ENCODE measurements around the gene ACVR2B.

Gene ACVR2B

GRCh38 chr3:38532529-38532928 is 78.8 kb downstream of the ACVR2B start:
- intact Hi-C loops (cut with DNase I; ENCODE audit: low total_unique reads), result no loop called here
- Histone ChIP-seq H3K9me3 (no peaks in the 10 kb centered on the region), H3K27ac (no peak overlapping the region), H3K27me3 (no peaks in the 10 kb centered on the region), H3K4me3 (no peak overlapping the region), H3K36me3 (peaks cover 13 to 38% (median 17%) of the 10 kb centered on the region in 3 donors), H3K4me1 (no peaks in the 10 kb centered on the region)
- no peak for DNase-seq
- TF ChIP-seq, protein P1, sequence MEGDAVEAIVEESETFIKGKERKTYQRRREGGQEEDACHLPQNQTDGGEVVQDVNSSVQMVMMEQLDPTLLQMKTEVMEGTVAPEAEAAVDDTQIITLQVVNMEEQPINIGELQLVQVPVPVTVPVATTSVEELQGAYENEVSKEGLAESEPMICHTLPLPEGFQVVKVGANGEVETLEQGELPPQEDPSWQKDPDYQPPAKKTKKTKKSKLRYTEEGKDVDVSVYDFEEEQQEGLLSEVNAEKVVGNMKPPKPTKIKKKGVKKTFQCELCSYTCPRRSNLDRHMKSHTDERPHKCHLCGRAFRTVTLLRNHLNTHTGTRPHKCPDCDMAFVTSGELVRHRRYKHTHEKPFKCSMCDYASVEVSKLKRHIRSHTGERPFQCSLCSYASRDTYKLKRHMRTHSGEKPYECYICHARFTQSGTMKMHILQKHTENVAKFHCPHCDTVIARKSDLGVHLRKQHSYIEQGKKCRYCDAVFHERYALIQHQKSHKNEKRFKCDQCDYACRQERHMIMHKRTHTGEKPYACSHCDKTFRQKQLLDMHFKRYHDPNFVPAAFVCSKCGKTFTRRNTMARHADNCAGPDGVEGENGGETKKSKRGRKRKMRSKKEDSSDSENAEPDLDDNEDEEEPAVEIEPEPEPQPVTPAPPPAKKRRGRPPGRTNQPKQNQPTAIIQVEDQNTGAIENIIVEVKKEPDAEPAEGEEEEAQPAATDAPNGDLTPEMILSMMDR (IDR thresholded peaks at IDR 0.05), result no peak

DNA sequence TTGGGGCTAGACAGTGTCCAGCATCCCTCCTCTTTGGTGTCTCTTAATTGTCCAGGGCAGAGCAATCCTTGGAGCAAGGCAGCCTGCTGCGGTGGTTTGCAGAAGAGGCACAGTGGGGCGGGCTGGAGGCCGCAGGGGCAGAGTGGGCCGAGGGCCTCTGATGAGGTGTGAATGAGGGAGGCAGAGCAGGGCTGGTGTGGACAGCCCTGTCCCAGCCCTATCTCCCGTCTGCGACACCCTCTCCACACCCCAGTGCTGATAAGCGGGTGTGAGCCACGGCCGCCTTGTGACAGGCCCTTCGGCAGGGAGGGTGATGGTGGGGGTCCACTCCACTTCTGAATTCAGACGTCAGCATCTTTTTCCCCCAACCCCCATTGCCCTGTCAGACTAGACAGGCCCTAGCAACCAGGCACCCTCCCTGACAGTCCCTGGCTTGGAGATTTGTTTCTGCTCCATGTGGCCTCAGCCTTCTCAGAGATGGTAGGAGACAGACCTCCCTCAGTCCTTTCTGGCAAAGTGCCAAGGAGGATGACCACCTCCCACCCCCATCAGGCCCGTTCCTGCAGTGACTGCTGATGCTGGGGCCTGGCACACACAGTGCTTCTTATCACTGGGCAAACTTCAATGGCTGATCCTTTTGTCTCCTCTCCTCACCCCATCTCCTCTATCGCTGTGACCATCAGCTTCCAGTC is 79.7 kb downstream of the ACVR2B start:
- no peak overlapping the region for H3K4me3 ChIP-seq
- no peaks in the 10 kb centered on the region for H3K27me3 ChIP-seq
- TF ChIP-seq, protein P1 (IDR thresholded peaks at IDR 0.05), result no peak
- H3K4me1 ChIP-seq, result no peaks in the 10 kb centered on the region
- DNase-seq, result no peak
- H3K27ac ChIP-seq, result no peak overlapping the region
- peaks cover 13 to 29% (median 19%) of the 10 kb centered on the region in 3 donors for H3K36me3 ChIP-seq
- H3K9me3 ChIP-seq, result no peaks in the 10 kb centered on the region
- intact Hi-C loops (cut with DNase I; ENCODE audit: low total_unique reads), result no loop called here

DNA sequence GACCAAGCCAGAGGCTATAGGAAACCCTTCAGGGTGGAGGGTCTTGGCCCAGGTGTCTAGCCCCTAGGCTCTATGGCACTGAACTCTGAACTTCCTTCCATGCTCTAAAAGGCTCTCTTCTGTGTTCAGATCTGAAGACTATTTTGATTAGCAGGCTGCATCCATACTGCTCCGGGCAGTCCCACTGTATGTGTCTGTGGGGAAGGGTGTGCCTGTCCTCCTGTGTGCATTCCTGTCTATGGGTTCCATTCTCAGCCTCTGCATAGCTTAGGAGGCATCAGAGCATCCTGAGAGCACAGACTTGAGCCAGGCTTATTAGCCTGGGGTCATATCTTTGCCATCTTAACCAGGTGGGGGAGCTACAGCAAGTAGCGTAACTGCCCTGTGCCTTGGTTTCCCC is 80.5 kb downstream of the ACVR2B start:
- intact Hi-C loops (cut with DNase I; ENCODE audit: low total_unique reads), result no loop called here
- no peak for DNase-seq
- Histone ChIP-seq H3K4me3 (no peak overlapping the region), H3K9me3 (no peaks in the 10 kb centered on the region), H3K36me3 (peaks cover 13 to 27% (median 19%) of the 10 kb centered on the region in 3 donors), H3K27me3 (no peaks in the 10 kb centered on the region), H3K27ac (no peak overlapping the region), H3K4me1 (no peaks in the 10 kb centered on the region)
- TF ChIP-seq, protein P1 (IDR thresholded peaks at IDR 0.05), result no peak

DNA sequence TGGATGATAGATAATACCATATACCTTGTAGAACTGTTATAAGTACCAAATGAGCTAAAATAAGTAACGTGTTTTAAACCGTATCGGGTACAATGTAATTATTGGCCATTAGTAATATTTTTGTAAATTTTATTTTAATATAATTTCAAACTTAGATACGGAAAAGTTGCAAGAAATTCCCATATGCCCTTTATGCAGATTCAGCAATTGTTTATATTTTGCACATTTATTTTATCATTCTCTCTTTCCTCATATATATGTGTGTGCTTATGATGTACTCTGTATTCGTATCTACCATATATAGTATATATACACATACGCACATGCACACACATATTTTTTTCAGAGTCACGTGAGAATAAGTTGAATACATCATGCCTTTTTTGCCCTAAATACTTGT is 80.9 kb downstream of the ACVR2B start:
- no peak overlapping the region for H3K4me3 ChIP-seq
- intact Hi-C loops (cut with DNase I; ENCODE audit: low total_unique reads), result no loop called here
- peaks cover 13 to 24% (median 19%) of the 10 kb centered on the region in 3 donors for H3K36me3 ChIP-seq
- no peaks in the 10 kb centered on the region for H3K9me3 ChIP-seq
- TF ChIP-seq, protein P1 (IDR thresholded peaks at IDR 0.05), result no peak
- H3K27ac ChIP-seq, result no peak overlapping the region
- H3K4me1 ChIP-seq, result no peaks in the 10 kb centered on the region
- H3K27me3 ChIP-seq, result no peaks in the 10 kb centered on the region
- DNase-seq, result no peak

GRCh38 chr3:38536671-38537070 is 83.0 kb downstream of the ACVR2B start:
- DNase-seq, result no peak
- Histone ChIP-seq H3K9me3 (no peaks in the 10 kb centered on the region), H3K27ac (no peak overlapping the region), H3K36me3 (peaks cover 13 to 23% (median 19%) of the 10 kb centered on the region in 3 donors), H3K27me3 (no peaks in the 10 kb centered on the region), H3K4me3 (no peak overlapping the region), H3K4me1 (peaks cover 0 to 3% (median 0%) of the 10 kb centered on the region in 4 donors)
- TF ChIP-seq, protein P1 (IDR thresholded peaks at IDR 0.05), result no peak
- intact Hi-C loops (cut with DNase I; ENCODE audit: low total_unique reads), result no loop called here

Measured in tibial artery (tissue), 4 donors.